IMR-90 (cell line): ENCODE results near the gene AVPR2.

ENCODE experiments used
- TF ChIP-seq, protein P1 (sequence below): conservative IDR thresholded peaks from 2 replicates; pipeline ENCODE4 v1.5.1; 2012; ENCODE audit warnings: mild to moderate bottlenecking, low read depth, low read length, improper control_type of control experiment
- TF ChIP-seq, protein P2 (sequence below): fragments of 150-350 bp; IDR thresholded peaks from 2 replicates; pipeline ENCODE4 v1.6.1; 2017; ENCODE audit warnings: mild to moderate bottlenecking, antibody characterized with exemption, low read length, low read depth

DNA sequence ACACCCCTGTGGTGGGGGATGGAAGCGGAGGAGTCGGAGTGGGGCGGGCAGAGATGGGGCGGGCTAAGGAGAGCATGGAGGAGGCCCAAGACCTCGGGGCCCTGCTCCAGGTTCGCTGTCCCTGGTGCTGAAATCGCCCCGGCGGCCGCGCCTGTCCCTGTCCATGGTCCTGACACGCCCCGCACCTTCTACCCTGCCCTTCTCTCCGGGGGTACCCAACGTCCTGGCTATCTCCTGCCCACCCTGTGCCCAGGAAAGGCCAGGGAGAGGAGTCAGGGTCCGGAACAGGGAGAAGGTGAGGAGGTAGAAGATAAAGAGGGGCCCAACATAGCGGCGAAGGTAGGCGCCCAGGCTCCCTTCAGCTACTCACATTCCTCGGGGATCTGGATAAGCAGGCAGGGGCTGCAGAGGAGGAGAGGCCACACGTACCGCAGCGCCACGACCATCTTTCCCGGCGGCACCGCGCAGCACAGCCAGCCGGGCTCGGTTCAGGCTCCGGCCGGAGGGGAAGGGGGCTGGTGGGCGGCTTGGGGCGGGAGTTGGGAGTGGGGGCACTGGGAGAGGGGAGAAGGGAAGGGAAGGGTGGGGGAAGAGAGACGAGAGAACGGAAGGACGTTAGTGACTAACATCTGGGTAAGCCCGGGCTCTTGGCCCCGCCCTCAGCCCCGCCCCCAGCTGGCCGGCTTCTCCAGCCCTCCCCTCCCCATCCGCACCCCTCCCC, 28.9 kb upstream of the AVPR2 start:
- TF ChIP-seq, protein P1, sequence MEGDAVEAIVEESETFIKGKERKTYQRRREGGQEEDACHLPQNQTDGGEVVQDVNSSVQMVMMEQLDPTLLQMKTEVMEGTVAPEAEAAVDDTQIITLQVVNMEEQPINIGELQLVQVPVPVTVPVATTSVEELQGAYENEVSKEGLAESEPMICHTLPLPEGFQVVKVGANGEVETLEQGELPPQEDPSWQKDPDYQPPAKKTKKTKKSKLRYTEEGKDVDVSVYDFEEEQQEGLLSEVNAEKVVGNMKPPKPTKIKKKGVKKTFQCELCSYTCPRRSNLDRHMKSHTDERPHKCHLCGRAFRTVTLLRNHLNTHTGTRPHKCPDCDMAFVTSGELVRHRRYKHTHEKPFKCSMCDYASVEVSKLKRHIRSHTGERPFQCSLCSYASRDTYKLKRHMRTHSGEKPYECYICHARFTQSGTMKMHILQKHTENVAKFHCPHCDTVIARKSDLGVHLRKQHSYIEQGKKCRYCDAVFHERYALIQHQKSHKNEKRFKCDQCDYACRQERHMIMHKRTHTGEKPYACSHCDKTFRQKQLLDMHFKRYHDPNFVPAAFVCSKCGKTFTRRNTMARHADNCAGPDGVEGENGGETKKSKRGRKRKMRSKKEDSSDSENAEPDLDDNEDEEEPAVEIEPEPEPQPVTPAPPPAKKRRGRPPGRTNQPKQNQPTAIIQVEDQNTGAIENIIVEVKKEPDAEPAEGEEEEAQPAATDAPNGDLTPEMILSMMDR = no peak
- TF ChIP-seq, protein P2, sequence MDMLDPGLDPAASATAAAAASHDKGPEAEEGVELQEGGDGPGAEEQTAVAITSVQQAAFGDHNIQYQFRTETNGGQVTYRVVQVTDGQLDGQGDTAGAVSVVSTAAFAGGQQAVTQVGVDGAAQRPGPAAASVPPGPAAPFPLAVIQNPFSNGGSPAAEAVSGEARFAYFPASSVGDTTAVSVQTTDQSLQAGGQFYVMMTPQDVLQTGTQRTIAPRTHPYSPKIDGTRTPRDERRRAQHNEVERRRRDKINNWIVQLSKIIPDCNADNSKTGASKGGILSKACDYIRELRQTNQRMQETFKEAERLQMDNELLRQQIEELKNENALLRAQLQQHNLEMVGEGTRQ = no peak
